ENCODE data around the gene TUBB2A. TPM values are rescaled to one million over a fixed set of nuclear protein-coding genes. Genes with fewer than 3 reads are reported as not detected.
"Not testable (repeated sequence)": the region's sequence is repeated elsewhere in the genome, so short reads cannot be mapped to it uniquely, and the experiment has no call there.

Gene TUBB2A
- total RNA-seq, 1 experiment from 2014 or later = 89.8 TPM

DNA sequence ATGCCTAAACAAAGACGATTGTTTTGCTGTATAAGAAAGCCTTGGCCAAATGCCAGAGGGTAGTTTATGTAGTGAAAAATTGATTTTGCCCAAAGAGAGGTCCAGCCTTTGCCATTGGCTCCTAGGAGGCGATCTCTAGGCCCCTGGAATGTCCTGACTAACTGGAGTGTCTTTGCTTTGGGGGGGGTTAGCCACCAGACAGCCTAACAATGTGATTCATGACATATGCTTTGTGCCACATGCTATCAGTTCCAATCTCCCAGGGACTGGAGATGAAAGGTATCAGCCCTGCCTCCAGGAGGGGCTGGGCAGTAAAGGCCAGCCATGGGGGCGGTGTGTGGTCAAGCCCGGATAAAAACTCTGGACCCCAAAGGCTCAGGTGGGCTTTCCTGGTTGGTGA lies 32.7 kb upstream of the TUBB2A start:
- H3K9me3 Mint-ChIP-seq (ENCODE audit: unreplicated experiment) = no peaks in the 10 kb centered on the region
- Histone ChIP-seq H3K4me3 (ENCODE audit: low read depth, low read length) (no peak overlapping the region), H3K4me1 (no peaks in the 10 kb centered on the region), H3K27me3 (replicated peaks; ENCODE audit: control insufficient read depth, insufficient read depth, low read length) (no peaks in the 10 kb centered on the region), H3K36me3 (ENCODE audit: control insufficient read depth, insufficient read depth, low read length) (no peaks in the 10 kb centered on the region), H3K9me3 (no peaks in the 10 kb centered on the region)
- H3K4me3 Mint-ChIP-seq (ENCODE audit: unreplicated experiment) = no peak overlapping the region
- no peaks in the 10 kb centered on the region for H3K27me3 Mint-ChIP-seq (ENCODE audit: insufficient read depth, unreplicated experiment)
- H3K36me3 Mint-ChIP-seq (ENCODE audit: insufficient read depth, unreplicated experiment) = no peaks in the 10 kb centered on the region
- no peaks in the 10 kb centered on the region for H3K4me1 Mint-ChIP-seq (ENCODE audit: low read depth, unreplicated experiment)
- ChIA-PET POLR2A (no interaction called here), CTCF (interaction anchor here (0.7 kb wide), 1 partner anchor 252 kb away, joined by 3 read pairs; no protein-coding TSS in a partner anchor)
- TF ChIP-seq, protein P1, sequence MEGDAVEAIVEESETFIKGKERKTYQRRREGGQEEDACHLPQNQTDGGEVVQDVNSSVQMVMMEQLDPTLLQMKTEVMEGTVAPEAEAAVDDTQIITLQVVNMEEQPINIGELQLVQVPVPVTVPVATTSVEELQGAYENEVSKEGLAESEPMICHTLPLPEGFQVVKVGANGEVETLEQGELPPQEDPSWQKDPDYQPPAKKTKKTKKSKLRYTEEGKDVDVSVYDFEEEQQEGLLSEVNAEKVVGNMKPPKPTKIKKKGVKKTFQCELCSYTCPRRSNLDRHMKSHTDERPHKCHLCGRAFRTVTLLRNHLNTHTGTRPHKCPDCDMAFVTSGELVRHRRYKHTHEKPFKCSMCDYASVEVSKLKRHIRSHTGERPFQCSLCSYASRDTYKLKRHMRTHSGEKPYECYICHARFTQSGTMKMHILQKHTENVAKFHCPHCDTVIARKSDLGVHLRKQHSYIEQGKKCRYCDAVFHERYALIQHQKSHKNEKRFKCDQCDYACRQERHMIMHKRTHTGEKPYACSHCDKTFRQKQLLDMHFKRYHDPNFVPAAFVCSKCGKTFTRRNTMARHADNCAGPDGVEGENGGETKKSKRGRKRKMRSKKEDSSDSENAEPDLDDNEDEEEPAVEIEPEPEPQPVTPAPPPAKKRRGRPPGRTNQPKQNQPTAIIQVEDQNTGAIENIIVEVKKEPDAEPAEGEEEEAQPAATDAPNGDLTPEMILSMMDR (IDR thresholded peaks at IDR 0.05; ENCODE audit: insufficient read depth in 1 of 2, low read depth in 1 of 2, low read length in 1 of 2, severe bottlenecking in 1 of 2, unreplicated experiment in 1 of 2) = no peak
- no peak overlapping the region for H3K27ac Mint-ChIP-seq (ENCODE audit: unreplicated experiment)
- intact Hi-C loops (cut with micrococcal nuclease; ENCODE audit: unreplicated experiment) = no loop called here
- BruUV-seq (replicated peaks) = no TSS peak
- DNase-seq = no peak

DNA sequence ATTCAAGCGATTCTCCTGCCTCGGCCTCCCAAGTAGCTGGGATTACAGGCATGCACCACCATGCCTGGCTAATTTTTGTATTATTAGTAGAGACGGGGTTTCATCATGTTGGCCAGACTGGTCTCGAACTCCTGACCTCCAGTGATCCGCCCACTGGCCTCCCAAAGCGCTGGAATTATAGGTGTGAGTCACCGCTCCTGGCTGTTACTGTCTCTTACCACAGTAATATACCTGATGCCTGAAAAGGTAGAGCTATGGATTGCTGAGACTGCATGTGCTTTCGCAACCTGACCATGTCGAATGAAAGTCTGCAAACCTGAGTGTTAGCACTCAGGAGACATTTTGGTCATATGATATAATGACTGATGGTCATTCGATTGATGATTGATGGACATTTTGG lies 31.8 kb upstream of the TUBB2A start:
- H3K36me3 ChIP-seq (ENCODE audit: control insufficient read depth, insufficient read depth, low read length); H3K4me1 ChIP-seq; H3K4me3 ChIP-seq (ENCODE audit: low read depth, low read length); H3K9me3 Mint-ChIP-seq (ENCODE audit: unreplicated experiment); H3K27me3 Mint-ChIP-seq (ENCODE audit: insufficient read depth, unreplicated experiment); H3K36me3 Mint-ChIP-seq (ENCODE audit: insufficient read depth, unreplicated experiment); H3K4me1 Mint-ChIP-seq (ENCODE audit: low read depth, unreplicated experiment); H3K27ac Mint-ChIP-seq (ENCODE audit: unreplicated experiment); H3K27me3 ChIP-seq (replicated peaks; ENCODE audit: control insufficient read depth, insufficient read depth, low read length); DNase-seq; intact Hi-C loops (cut with micrococcal nuclease; ENCODE audit: unreplicated experiment); H3K4me3 Mint-ChIP-seq (ENCODE audit: unreplicated experiment); POLR2A ChIA-PET; BruUV-seq (replicated peaks); H3K9me3 ChIP-seq; CTCF ChIA-PET: not testable (repeated sequence)

DNA sequence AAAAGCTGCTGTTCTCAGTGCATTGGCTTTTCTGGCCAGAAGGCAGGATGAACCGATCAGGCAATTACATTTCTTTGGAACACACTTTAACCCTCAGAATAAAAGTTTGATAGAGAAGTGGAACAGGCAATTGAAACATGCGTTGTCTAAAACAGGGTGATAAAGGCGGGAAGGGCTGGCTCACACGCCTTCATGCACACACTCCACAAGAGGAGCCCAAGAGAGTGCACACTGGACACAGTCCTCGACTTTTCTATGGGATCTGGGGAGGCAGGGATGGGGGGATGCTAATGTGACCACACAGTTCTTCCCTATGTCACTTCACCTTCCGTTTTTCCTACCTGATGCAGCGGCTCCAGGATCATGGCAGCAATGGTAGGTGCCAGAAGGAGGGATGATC lies 30.9 kb upstream of the TUBB2A start:
- intact Hi-C loops (cut with micrococcal nuclease; ENCODE audit: unreplicated experiment) = no loop called here
- no peak overlapping the region for H3K27ac Mint-ChIP-seq (ENCODE audit: unreplicated experiment)
- no peaks in the 10 kb centered on the region for H3K9me3 Mint-ChIP-seq (ENCODE audit: unreplicated experiment)
- no peaks in the 10 kb centered on the region for H3K36me3 Mint-ChIP-seq (ENCODE audit: insufficient read depth, unreplicated experiment)
- no peak for DNase-seq
- H3K4me1 Mint-ChIP-seq (ENCODE audit: low read depth, unreplicated experiment) = no peaks in the 10 kb centered on the region
- Histone ChIP-seq H3K36me3 (ENCODE audit: control insufficient read depth, insufficient read depth, low read length) (no peaks in the 10 kb centered on the region), H3K4me3 (ENCODE audit: low read depth, low read length) (no peak overlapping the region), H3K4me1 (no peaks in the 10 kb centered on the region), H3K27me3 (replicated peaks; ENCODE audit: control insufficient read depth, insufficient read depth, low read length) (no peaks in the 10 kb centered on the region), H3K9me3 (no peaks in the 10 kb centered on the region)
- H3K4me3 Mint-ChIP-seq (ENCODE audit: unreplicated experiment) = no peak overlapping the region
- CTCF ChIA-PET = no interaction called here
- TF ChIP-seq, protein P1 (IDR thresholded peaks at IDR 0.05; ENCODE audit: insufficient read depth in 1 of 2, low read depth in 1 of 2, low read length in 1 of 2, severe bottlenecking in 1 of 2, unreplicated experiment in 1 of 2) = no peak
- no peaks in the 10 kb centered on the region for H3K27me3 Mint-ChIP-seq (ENCODE audit: insufficient read depth, unreplicated experiment)
- BruUV-seq (replicated peaks) = no TSS peak
- POLR2A ChIA-PET = no interaction called here

DNA sequence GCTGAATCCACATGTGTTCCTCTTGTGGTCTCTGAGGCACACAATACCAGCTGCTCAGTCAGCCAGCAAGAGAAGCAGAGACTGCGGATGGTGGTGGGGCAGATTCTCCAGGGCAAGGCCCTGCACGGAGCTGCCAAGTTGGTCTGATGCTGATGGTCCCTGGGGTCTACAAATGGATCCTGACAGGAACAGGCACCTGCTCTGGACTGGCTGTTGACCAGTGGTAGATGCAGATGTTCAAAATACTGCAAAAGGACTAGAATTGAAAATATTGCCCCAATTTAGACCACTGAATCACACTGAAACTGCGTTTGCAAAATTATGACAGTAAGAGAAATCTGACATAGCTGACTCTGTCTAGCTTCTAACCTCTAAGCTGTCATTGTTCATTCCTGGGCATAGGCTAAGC lies 29.6 kb upstream of the TUBB2A start:
- no TSS peak for BruUV-seq (replicated peaks)
- no peaks in the 10 kb centered on the region for H3K36me3 ChIP-seq (ENCODE audit: control insufficient read depth, insufficient read depth, low read length)
- Mint-ChIP-seq H3K4me1 (ENCODE audit: low read depth, unreplicated experiment) (no peaks in the 10 kb centered on the region), H3K4me3 (ENCODE audit: unreplicated experiment) (no peak overlapping the region), H3K27ac (ENCODE audit: unreplicated experiment) (no peak overlapping the region), H3K9me3 (ENCODE audit: unreplicated experiment) (no peaks in the 10 kb centered on the region), H3K27me3 (ENCODE audit: insufficient read depth, unreplicated experiment) (no peaks in the 10 kb centered on the region), H3K36me3 (ENCODE audit: insufficient read depth, unreplicated experiment) (no peaks in the 10 kb centered on the region)
- no peaks in the 10 kb centered on the region for H3K4me1 ChIP-seq
- no peaks in the 10 kb centered on the region for H3K27me3 ChIP-seq (replicated peaks; ENCODE audit: control insufficient read depth, insufficient read depth, low read length)
- intact Hi-C loops (cut with micrococcal nuclease; ENCODE audit: unreplicated experiment) = no loop called here
- ChIA-PET CTCF (no interaction called here), POLR2A (no interaction called here)
- H3K4me3 ChIP-seq (ENCODE audit: low read depth, low read length) = no peak overlapping the region
- TF ChIP-seq, protein P1 (IDR thresholded peaks at IDR 0.05; ENCODE audit: insufficient read depth in 1 of 2, low read depth in 1 of 2, low read length in 1 of 2, severe bottlenecking in 1 of 2, unreplicated experiment in 1 of 2) = no peak
- no peak for DNase-seq
- H3K9me3 ChIP-seq = no peaks in the 10 kb centered on the region
